Pancreas (tissue), 10 donors: ENCODE data around the gene PKIG. TPM values are rescaled to one million over a fixed set of nuclear protein-coding genes. Genes with fewer than 3 reads are reported as not detected.

ENCODE experiments used
- ATAC-seq, 4 donors: fragments of 200-7000 bp; cut with Tn5 transposase; one replicate each; pipeline versions ENCODE4 v1.8.0 to v1.9.1; 2020; ENCODE audit warnings: mild to moderate bottlenecking in 4 of 4, moderate library complexity in 4 of 4
- DNase-seq, 6 donors: peaks; one replicate each; pipeline ENCODE4 v3.0.0-alpha.2; 2020
- FAIRE-seq: peaks from 2 replicates; lab custom pipeline; 2012; peaks lifted over from hg19 to GRCh38; lab: Jason Lieb, UNC
- H3K27ac ChIP-seq, 4 donors: fragments of 200-600 bp; sonication (generic); 1 replicate in 3 of 4; 2 replicates in 1 of 4; pipeline versions ENCODE4 v1.5.0 to v1.8.0; 2020
- H3K27me3 ChIP-seq, 4 donors: fragments of 200-600 bp; one replicate each; pipeline ENCODE4 v1.8.0; 2021
- H3K36me3 ChIP-seq, 3 donors: fragments of 200-600 bp; sonication (generic) in 1 of 3; one replicate each; pipeline versions ENCODE4 v1.5.0 to v1.8.0; 2020 to 2021
- H3K4me1 ChIP-seq, 3 donors: fragments of 200-600 bp; one replicate each; pipeline ENCODE4 v1.8.0; 2021
- H3K4me3 ChIP-seq, 4 donors: fragments of 200-600 bp; sonication (generic) in 2 of 4; one replicate each; pipeline versions ENCODE4 v1.5.0 to v1.8.0; 2020 to 2021
- H3K9me3 ChIP-seq, 4 donors: fragments of 200-600 bp; one replicate each; pipeline ENCODE4 v1.8.0; 2021
- CTCF ChIP-seq, 4 donors: fragments of 200-600 bp; sonication (generic) in 3 of 4; IDR thresholded peaks; one replicate each; pipeline versions ENCODE4 v1.5.0 to v1.8.0; 2021; ENCODE audit warnings: antibody characterized with exemption in 4 of 4
- WGBS, 2 donors: extraction: QIAGEN DNeasy Blood & Tissue Kit; methylation state at CpG; one replicate each; pipeline ENCODE4 v1.1.7; 2013; 5-methylcytosine and 5-hydroxymethylcytosine counted together
- intact Hi-C, 3 donors: fragments of 100-400 bp; cut with DNase I; formaldehyde crosslinking; loops; one replicate each; pipeline versions ENCODE4 v1.11.1 to v1.14.2; 2022
- polyA plus RNA-seq, 2 donors: library from polyadenylated mRNA; stranded (reverse); fragments of 200-250 nt; gene quantifications; one replicate each; pipeline ENCODE4 v1.2.3, GENCODE V29; 2013
- total RNA-seq, 6 donors: library from RNA; stranded (reverse); fragmentation: NEBNext Ultra II Directional in 4 of 6; extraction: Animal tissue kit (Norgen Biotek cat#: 25700) in 4 of 6; gene quantifications; one replicate each; pipeline versions ENCODE4 v1.2.1 to v1.2.4, GENCODE V29; 2021 to 2023
- donor health status: healthy with polysubstance abuse.
- donor health status: DM: no; HTN: no; CAD: no; lungs with moderate emphysema.
- donor health status: DM: no; HTN: no; CAD: no.
- donor health status: control.
- donor health status: control.
- donor health status: Bipolar disorder and iron deficiency.
- donor health status: DM: yes; HTN: yes; CAD: no.
- donor health status: DM: no; HTN: no; CAD: no.
- donor health status: DM: no; HTN: no; CAD: no.
- donor health status: DM: yes; HTN: yes; CAD: no.

The PKIG gene
- total and polyA plus RNA-seq, 8 donors: 10.6 to 40.2 (median 13.1) TPM

- FAIRE-seq (no peak), ATAC-seq (no peak), DNase-seq (peak in 1 of 6 donors; percentile 52)
- intact Hi-C loops: no loop called here
- Histone ChIP-seq H3K27me3 (no peaks in the 10 kb centered on the region), H3K4me3 (no peak overlapping the region), H3K4me1 (peaks cover 8 to 16% (median 11%) of the 10 kb centered on the region in 3 donors), H3K36me3 (no peaks in the 10 kb centered on the region), H3K27ac (no peak overlapping the region), H3K9me3 (no peaks in the 10 kb centered on the region)
- 77 to 86% methylated on average over 11 of the region's 11 CpGs for WGBS, 2 donors
- TF ChIP-seq CTCF (IDR thresholded peaks at IDR 0.05): no peak
These were observed 55.4 kb downstream of the PKIG start for GRCh38 chr20:44637522-44638372.

- H3K4me3 ChIP-seq: no peak overlapping the region
- no peak for TF ChIP-seq CTCF (IDR thresholded peaks at IDR 0.05)
- H3K27ac ChIP-seq: no peak overlapping the region
- no peak for DNase-seq
- H3K36me3 ChIP-seq: no peaks in the 10 kb centered on the region
- intact Hi-C loops: no loop called here
- no peaks in the 10 kb centered on the region for H3K27me3 ChIP-seq
- FAIRE-seq: no peak
- WGBS, 2 donors: 93 to 98% methylated on average over 2 of the region's 2 CpGs
- ATAC-seq: no peak
- no peaks in the 10 kb centered on the region for H3K9me3 ChIP-seq
- peaks cover 11 to 18% (median 18%) of the 10 kb centered on the region in 3 donors for H3K4me1 ChIP-seq
These were observed 58.1 kb downstream of the PKIG start for GRCh38 chr20:44640522-44640921.

- no peak for DNase-seq
- Histone ChIP-seq H3K27me3 (no peaks in the 10 kb centered on the region), H3K4me3 (no peak overlapping the region), H3K9me3 (no peaks in the 10 kb centered on the region), H3K27ac (no peak overlapping the region), H3K36me3 (no peaks in the 10 kb centered on the region), H3K4me1 (peaks cover 11 to 18% (median 18%) of the 10 kb centered on the region in 3 donors)
- no peak for ATAC-seq
- WGBS, 2 donors: 89 to 97% methylated on average over 5 of the region's 5 CpGs
- no peak for TF ChIP-seq CTCF (IDR thresholded peaks at IDR 0.05)
- FAIRE-seq: no peak
- intact Hi-C loops: no loop called here
These were observed 58.9 kb downstream of the PKIG start for GRCh38 chr20:44641325-44641724.

GRCh38 chr20:44642203-44643153 is 60.1 kb downstream of the PKIG start:
- H3K4me3 ChIP-seq: no peak overlapping the region
- DNase-seq (peak; percentile 65 to 76 (median 68)), ATAC-seq (peak; percentile 81 to 89 (median 86)), FAIRE-seq (no peak)
- peak overlapping the region; percentile 78 to 91 (median 84) for H3K27ac ChIP-seq
- intact Hi-C loops: no loop called here
- no peaks in the 10 kb centered on the region for H3K9me3 ChIP-seq
- WGBS, 2 donors: 6 to 10% methylated on average over 17 of the region's 17 CpGs
- H3K36me3 ChIP-seq: no peaks in the 10 kb centered on the region
- no peaks in the 10 kb centered on the region for H3K27me3 ChIP-seq
- H3K4me1 ChIP-seq: peaks cover 11 to 18% (median 18%) of the 10 kb centered on the region in 3 donors
- no peak for TF ChIP-seq CTCF (IDR thresholded peaks at IDR 0.05)
